GM23338 (cell line): ENCODE data around the gene ATP1B2. TPM values are rescaled to one million over a fixed set of nuclear protein-coding genes. Genes with fewer than 3 reads are reported as not detected.
A peak's percentile ranks its signal among the peaks of the same experiment; 100 is the strongest.

Source experiments
- ATAC-seq: fragments of 200-7000 bp; cut with Tn5 transposase; 3 replicates; pipeline ENCODE4 v1.9.1; 2020
- DNase-seq: peaks from one replicate; pipeline ENCODE4 v3.0.0-alpha.2; 2015; ENCODE audit warnings: low spot score
- H2AFZ ChIP-seq: fragments of 200-600 bp; sonication (generic); 2 replicates; pipeline ENCODE4 v1.8.0; 2016; ENCODE audit warnings: antibody characterized with exemption, mild to moderate bottlenecking, moderate library complexity
- H3F3A ChIP-seq: fragments of 200-600 bp; sonication (generic); replicated peaks from 2 replicates; pipeline ENCODE4 v1.8.0; 2017; ENCODE audit warnings: antibody characterized with exemption, mixed run types, low read depth
- H3K27ac ChIP-seq: fragments of 200-600 bp; sonication (generic); 2 replicates; pipeline ENCODE4 v1.6.1; 2016; ENCODE audit warnings: low read depth
- H3K27me3 ChIP-seq: fragments of 200-600 bp; sonication (generic); 2 replicates; pipeline ENCODE4 v1.8.0; 2016; ENCODE audit warnings: mild to moderate bottlenecking, mixed run types, moderate library complexity; ENCODE audit not compliant: insufficient read depth
- H3K36me3 ChIP-seq: fragments of 200-600 bp; sonication (generic); 2 replicates; pipeline ENCODE4 v1.8.0; 2016; ENCODE audit warnings: mild to moderate bottlenecking; ENCODE audit not compliant: insufficient read depth
- H3K4me1 ChIP-seq: fragments of 200-600 bp; sonication (generic); 2 replicates; pipeline ENCODE4 v1.8.0; 2016; ENCODE audit warnings: mild to moderate bottlenecking, moderate library complexity; ENCODE audit not compliant: insufficient read depth
- H3K4me2 ChIP-seq: fragments of 200-600 bp; sonication (generic); 2 replicates; pipeline ENCODE4 v1.7.1; 2017; ENCODE audit warnings: mixed run types
- H3K4me3 ChIP-seq: fragments of 200-600 bp; sonication (generic); 2 replicates; pipeline ENCODE4 v1.6.1; 2016; ENCODE audit warnings: mixed run types
- H3K79me2 ChIP-seq: fragments of 200-600 bp; sonication (generic); replicated peaks from 2 replicates; pipeline ENCODE4 v1.8.0; 2017; ENCODE audit warnings: mild to moderate bottlenecking; ENCODE audit not compliant: insufficient read depth
- H3K9me2 ChIP-seq: fragments of 200-600 bp; sonication (generic); 2 replicates; pipeline ENCODE4 v1.8.0; 2017; ENCODE audit not compliant: insufficient read depth
- H4K20me1 ChIP-seq: fragments of 200-600 bp; sonication (generic); replicated peaks from 2 replicates; pipeline ENCODE4 v1.8.0; 2017; ENCODE audit warnings: mild to moderate bottlenecking; ENCODE audit not compliant: insufficient read depth
- H3K27ac Mint-ChIP-seq: 2 replicates; pipeline ENCODE4 v1.8.0; 2020; ENCODE audit warnings: inconsistent platforms, mild to moderate bottlenecking, moderate library complexity, mixed read lengths
- H3K27me3 Mint-ChIP-seq: 3 replicates; pipeline ENCODE4 v1.8.0; 2022; ENCODE audit warnings: low read depth, mild to moderate bottlenecking, moderate library complexity, mixed read lengths, inconsistent platforms; ENCODE audit not compliant: insufficient read depth, poor library complexity
- H3K36me3 Mint-ChIP-seq: 3 replicates; pipeline ENCODE4 v1.8.0; 2021; ENCODE audit warnings: low read depth, mild to moderate bottlenecking, inconsistent platforms, moderate library complexity, mixed read lengths
- H3K4me1 Mint-ChIP-seq: 3 replicates; pipeline ENCODE4 v1.8.0; 2020; ENCODE audit warnings: mild to moderate bottlenecking, inconsistent platforms, mixed read lengths
- H3K4me3 Mint-ChIP-seq: 3 replicates; pipeline ENCODE4 v1.8.0; 2021; ENCODE audit warnings: moderate library complexity, mild to moderate bottlenecking, inconsistent platforms, mixed read lengths
- H3K9me3 Mint-ChIP-seq: 3 replicates; pipeline ENCODE4 v1.8.0; 2020; ENCODE audit warnings: moderate library complexity, mild to moderate bottlenecking, inconsistent platforms, mixed read lengths
- CREB1 ChIP-seq: fragments of 250-450 bp; sonication (Bioruptor Pico); IDR thresholded peaks from 2 replicates; pipeline ENCODE4 v1.5.0; 2020; ENCODE audit warnings: low read depth, mild to moderate bottlenecking, moderate library complexity
- EZH2phosphoT487 ChIP-seq: fragments of 200-600 bp; sonication (generic); IDR thresholded peaks from one replicate; pipeline ENCODE4 v1.8.1; 2018; ENCODE audit warnings: antibody characterized with exemption; ENCODE audit not compliant: unreplicated experiment
- JUNB ChIP-seq: IDR thresholded peaks from one replicate; pipeline ENCODE4 v1.6.1; 2016; ENCODE audit warnings: antibody characterized with exemption; ENCODE audit not compliant: unreplicated experiment
- POLR2AphosphoS5 ChIP-seq: IDR thresholded peaks from 2 replicates; pipeline ENCODE4 v1.6.1; 2016; ENCODE audit warnings: antibody characterized with exemption, low read depth
- polyA plus RNA-seq: library from polyadenylated mRNA; unstranded; fragments of >200 nt; fragmentation: Nextera tagmentation; extraction: Ambion mirVana; gene quantifications from 2 replicates; pipeline ENCODE4 v1.2.1, GENCODE V29; 2016
- total RNA-seq: library from RNA; depleted of rRNA; stranded (reverse); fragments of >200 nt; shearing (Covaris generic); gene quantifications from 2 replicates; pipeline ENCODE4 v1.2.3, GENCODE V29; 2014
- TF ChIP-seq, protein P1 (sequence below): fragments of 250-450 bp; sonication (Bioruptor Pico); IDR thresholded peaks from 2 replicates; pipeline ENCODE4 v1.5.0; 2020; ENCODE audit warnings: mild to moderate bottlenecking, moderate library complexity
- TF ChIP-seq, protein P2 (sequence below): IDR thresholded peaks from 2 replicates; pipeline ENCODE4 v1.6.1; 2016; ENCODE audit warnings: antibody characterized with exemption
- TF ChIP-seq, protein P3 (sequence below), 2 experiments: fragments of 200-600 bp in 1 of 2; sonication (generic) in 1 of 2; conservative IDR thresholded peaks; 2 replicates each; pipeline versions ENCODE4 v1.5.1 to v1.6.1; 2016 to 2017; ENCODE audit warnings: antibody characterized with exemption in 2 of 2, low read depth in 2 of 2, mild to moderate bottlenecking in 2 of 2, moderate library complexity in 1 of 2

ATP1B2 gene
- total and polyA plus RNA-seq, 2 experiments from 2014 or later = 14.9 to 33.1 TPM

DNA sequence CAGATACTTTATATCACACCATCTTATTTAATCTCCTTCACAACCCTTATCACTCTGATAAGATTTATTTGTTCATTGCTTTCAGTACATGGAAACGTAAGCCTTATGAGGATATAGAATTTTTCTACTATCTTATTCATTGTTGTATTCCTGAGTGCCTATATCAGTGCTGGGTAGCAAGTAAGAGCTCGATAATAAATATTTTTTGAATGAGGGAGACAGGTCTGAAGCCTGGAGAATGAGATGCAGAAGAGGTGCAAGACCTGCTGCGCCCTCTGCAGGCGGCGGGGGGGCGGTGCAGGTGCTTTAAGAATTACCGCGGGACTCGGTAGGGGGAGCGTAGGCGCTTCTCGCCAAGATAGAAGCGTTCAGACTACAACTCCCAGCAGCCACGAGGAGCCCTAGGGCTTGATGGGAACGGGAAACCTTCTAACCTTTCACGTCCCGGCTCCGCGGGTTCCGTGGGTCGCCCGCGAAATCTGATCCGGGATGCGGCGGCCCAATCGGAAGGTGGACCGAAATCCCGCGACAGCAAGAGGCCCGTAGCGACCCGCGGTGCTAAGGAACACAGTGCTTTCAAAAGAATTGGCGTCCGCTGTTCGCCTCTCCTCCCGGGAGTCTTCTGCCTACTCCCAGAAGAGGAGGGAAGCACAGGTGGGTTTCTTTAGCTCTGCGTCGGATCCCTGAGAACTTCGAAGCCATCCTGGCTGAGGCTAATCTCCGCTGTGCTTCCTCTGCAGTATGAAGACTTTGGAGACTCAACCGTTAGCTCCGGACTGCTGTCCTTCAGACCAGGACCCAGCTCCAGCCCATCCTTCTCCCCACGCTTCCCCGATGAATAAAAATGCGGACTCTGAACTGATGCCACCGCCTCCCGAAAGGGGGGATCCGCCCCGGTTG is 37.4 kb downstream of the ATP1B2 start, which contains the start of gene WRAP53:
TSS of gene WRAP53 (plus strand) at position 570 of the 900 bp plus-strand sequence. CDS start at position 742, 172 bp downstream.
- peak; percentile 85 for ATAC-seq
- no peaks in the 10 kb centered on the region for H3K9me2 ChIP-seq
- Mint-ChIP-seq H3K27me3 (peaks cover 45% of the 10 kb centered on the region), H3K27ac (peak within 1 kb of the TSS; percentile 100), H3K4me1 (peaks cover 26% of the 10 kb centered on the region), H3K9me3 (no peaks in the 10 kb centered on the region; the same call in 2 of the 3 replicates), H3K4me3 (peak within 1 kb of the TSS; percentile 96), H3K36me3 (peaks cover 52% of the 10 kb centered on the region)
- DNase-seq = peak; percentile 100
- peaks cover 15% of the 10 kb centered on the region for H3F3A ChIP-seq
- peaks cover 15% of the 10 kb centered on the region for H4K20me1 ChIP-seq
- peak within 1 kb of the TSS; percentile 99 for H3K27ac ChIP-seq
- peaks cover 15% of the 10 kb centered on the region for H3K4me1 ChIP-seq
- peak within 1 kb of the TSS; percentile 50; the same call in 1 of the 2 replicates for H2AFZ ChIP-seq
- peaks cover 52% of the 10 kb centered on the region for H3K79me2 ChIP-seq
- no peaks in the 10 kb centered on the region for H3K36me3 ChIP-seq
- peak within 1 kb of the TSS; percentile 98 for H3K4me2 ChIP-seq
- H3K27me3 ChIP-seq = no peaks in the 10 kb centered on the region
- peak within 1 kb of the TSS; percentile 94 for H3K4me3 ChIP-seq
- TF ChIP-seq, protein P1, sequence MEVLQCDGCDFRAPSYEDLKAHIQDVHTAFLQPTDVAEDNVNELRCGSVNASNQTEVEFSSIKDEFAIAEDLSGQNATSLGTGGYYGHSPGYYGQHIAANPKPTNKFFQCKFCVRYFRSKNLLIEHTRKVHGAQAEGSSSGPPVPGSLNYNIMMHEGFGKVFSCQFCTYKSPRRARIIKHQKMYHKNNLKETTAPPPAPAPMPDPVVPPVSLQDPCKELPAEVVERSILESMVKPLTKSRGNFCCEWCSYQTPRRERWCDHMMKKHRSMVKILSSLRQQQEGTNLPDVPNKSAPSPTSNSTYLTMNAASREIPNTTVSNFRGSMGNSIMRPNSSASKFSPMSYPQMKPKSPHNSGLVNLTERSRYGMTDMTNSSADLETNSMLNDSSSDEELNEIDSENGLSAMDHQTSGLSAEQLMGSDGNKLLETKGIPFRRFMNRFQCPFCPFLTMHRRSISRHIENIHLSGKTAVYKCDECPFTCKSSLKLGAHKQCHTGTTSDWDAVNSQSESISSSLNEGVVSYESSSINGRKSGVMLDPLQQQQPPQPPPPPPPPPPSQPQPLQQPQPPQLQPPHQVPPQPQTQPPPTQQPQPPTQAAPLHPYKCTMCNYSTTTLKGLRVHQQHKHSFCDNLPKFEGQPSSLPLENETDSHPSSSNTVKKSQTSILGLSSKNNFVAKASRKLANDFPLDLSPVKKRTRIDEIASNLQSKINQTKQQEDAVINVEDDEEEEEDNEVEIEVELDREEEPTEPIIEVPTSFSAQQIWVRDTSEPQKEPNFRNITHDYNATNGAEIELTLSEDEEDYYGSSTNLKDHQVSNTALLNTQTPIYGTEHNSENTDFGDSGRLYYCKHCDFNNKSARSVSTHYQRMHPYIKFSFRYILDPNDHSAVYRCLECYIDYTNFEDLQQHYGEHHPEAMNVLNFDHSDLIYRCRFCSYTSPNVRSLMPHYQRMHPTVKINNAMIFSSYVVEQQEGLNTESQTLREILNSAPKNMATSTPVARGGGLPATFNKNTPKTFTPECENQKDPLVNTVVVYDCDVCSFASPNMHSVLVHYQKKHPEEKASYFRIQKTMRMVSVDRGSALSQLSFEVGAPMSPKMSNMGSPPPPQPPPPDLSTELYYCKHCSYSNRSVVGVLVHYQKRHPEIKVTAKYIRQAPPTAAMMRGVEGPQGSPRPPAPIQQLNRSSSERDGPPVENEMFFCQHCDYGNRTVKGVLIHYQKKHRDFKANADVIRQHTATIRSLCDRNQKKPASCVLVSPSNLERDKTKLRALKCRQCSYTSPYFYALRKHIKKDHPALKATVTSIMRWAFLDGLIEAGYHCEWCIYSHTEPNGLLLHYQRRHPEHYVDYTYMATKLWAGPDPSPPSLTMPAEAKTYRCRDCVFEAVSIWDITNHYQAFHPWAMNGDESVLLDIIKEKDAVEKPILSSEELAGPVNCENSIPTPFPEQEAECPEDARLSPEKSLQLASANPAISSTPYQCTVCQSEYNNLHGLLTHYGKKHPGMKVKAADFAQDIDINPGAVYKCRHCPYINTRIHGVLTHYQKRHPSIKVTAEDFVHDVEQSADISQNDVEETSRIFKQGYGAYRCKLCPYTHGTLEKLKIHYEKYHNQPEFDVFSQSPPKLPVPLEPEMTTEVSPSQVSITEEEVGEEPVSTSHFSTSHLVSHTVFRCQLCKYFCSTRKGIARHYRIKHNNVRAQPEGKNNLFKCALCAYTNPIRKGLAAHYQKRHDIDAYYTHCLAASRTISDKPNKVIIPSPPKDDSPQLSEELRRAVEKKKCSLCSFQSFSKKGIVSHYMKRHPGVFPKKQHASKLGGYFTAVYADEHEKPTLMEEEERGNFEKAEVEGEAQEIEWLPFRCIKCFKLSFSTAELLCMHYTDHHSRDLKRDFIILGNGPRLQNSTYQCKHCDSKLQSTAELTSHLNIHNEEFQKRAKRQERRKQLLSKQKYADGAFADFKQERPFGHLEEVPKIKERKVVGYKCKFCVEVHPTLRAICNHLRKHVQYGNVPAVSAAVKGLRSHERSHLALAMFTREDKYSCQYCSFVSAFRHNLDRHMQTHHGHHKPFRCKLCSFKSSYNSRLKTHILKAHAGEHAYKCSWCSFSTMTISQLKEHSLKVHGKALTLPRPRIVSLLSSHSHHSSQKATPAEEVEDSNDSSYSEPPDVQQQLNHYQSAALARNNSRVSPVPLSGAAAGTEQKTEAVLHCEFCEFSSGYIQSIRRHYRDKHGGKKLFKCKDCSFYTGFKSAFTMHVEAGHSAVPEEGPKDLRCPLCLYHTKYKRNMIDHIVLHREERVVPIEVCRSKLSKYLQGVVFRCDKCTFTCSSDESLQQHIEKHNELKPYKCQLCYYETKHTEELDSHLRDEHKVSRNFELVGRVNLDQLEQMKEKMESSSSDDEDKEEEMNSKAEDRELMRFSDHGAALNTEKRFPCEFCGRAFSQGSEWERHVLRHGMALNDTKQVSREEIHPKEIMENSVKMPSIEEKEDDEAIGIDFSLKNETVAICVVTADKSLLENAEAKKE (CRISPR knock-in tag) = no peak
- TF ChIP-seq POLR2AphosphoS5 = peak; percentile 82
- 0 out of 2 replicates have a peak, but pooled peaks have one; percentile 29 for TF ChIP-seq CREB1
- no peak for TF ChIP-seq JUNB
- TF ChIP-seq EZH2phosphoT487 = no peak
- TF ChIP-seq, protein P2, sequence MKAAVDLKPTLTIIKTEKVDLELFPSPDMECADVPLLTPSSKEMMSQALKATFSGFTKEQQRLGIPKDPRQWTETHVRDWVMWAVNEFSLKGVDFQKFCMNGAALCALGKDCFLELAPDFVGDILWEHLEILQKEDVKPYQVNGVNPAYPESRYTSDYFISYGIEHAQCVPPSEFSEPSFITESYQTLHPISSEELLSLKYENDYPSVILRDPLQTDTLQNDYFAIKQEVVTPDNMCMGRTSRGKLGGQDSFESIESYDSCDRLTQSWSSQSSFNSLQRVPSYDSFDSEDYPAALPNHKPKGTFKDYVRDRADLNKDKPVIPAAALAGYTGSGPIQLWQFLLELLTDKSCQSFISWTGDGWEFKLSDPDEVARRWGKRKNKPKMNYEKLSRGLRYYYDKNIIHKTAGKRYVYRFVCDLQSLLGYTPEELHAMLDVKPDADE = peak; percentile 92
- TF ChIP-seq, protein P3, sequence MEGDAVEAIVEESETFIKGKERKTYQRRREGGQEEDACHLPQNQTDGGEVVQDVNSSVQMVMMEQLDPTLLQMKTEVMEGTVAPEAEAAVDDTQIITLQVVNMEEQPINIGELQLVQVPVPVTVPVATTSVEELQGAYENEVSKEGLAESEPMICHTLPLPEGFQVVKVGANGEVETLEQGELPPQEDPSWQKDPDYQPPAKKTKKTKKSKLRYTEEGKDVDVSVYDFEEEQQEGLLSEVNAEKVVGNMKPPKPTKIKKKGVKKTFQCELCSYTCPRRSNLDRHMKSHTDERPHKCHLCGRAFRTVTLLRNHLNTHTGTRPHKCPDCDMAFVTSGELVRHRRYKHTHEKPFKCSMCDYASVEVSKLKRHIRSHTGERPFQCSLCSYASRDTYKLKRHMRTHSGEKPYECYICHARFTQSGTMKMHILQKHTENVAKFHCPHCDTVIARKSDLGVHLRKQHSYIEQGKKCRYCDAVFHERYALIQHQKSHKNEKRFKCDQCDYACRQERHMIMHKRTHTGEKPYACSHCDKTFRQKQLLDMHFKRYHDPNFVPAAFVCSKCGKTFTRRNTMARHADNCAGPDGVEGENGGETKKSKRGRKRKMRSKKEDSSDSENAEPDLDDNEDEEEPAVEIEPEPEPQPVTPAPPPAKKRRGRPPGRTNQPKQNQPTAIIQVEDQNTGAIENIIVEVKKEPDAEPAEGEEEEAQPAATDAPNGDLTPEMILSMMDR (conservative IDR thresholded peaks at IDR 0.05; ENCODE audit: low read depth in 2 of 2) = peak; percentile 97 to 99
